AG10803 (cell line): Measurements from ENCODE around the gene TRPM6.
"Not testable (repeated sequence)": the region's sequence is repeated elsewhere in the genome, so short reads cannot be mapped to it uniquely, and the experiment has no call there.

Source experiments
- DNase-seq: peaks from one replicate; pipeline ENCODE4 v3.0.0; 2010; ENCODE audit warnings: low read depth
- H3K4me3 ChIP-seq: 2 replicates; pipeline ENCODE4 v1.5.1; 2011; ENCODE audit warnings: mild to moderate bottlenecking, low read length, control low read depth
- CTCF ChIP-seq: conservative IDR thresholded peaks from 2 replicates; pipeline ENCODE4 v1.5.1; 2011; ENCODE audit warnings: mild to moderate bottlenecking, low read length, control low read depth, inconsistent platforms

TRPM6 gene

GRCh38 chr9:74872619-74873233, 15.0 kb downstream of the TRPM6 start:
- no peak for TF ChIP-seq CTCF
- H3K4me3 ChIP-seq = no peak overlapping the region
- no peak for DNase-seq

DNA sequence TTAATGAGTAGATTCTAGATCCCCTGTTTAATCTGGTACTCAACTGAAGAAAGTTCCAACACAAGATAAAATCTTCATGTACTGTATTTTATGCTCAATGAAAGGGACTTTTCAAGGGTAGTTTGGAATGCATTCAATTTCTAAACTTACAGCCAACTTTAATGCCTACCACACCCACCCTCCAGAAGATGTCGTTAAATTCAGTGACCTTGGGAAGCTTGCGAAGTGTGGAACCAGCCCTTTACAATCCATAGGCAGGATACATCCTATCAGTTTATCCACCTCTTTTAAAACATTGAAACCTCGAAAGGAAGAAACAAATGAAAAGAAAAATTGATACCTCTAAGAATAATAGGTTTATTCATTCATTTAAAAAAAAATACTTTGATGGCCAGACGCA, 20.2 kb downstream of the TRPM6 start:
- H3K4me3 ChIP-seq = no peak overlapping the region
- no peak for DNase-seq
- TF ChIP-seq CTCF = no peak

- no peak for DNase-seq
- no peak for TF ChIP-seq CTCF
- no peak overlapping the region for H3K4me3 ChIP-seq
These were observed 22.5 kb downstream of the TRPM6 start for GRCh38 chr9:74865177-74865576.

DNA sequence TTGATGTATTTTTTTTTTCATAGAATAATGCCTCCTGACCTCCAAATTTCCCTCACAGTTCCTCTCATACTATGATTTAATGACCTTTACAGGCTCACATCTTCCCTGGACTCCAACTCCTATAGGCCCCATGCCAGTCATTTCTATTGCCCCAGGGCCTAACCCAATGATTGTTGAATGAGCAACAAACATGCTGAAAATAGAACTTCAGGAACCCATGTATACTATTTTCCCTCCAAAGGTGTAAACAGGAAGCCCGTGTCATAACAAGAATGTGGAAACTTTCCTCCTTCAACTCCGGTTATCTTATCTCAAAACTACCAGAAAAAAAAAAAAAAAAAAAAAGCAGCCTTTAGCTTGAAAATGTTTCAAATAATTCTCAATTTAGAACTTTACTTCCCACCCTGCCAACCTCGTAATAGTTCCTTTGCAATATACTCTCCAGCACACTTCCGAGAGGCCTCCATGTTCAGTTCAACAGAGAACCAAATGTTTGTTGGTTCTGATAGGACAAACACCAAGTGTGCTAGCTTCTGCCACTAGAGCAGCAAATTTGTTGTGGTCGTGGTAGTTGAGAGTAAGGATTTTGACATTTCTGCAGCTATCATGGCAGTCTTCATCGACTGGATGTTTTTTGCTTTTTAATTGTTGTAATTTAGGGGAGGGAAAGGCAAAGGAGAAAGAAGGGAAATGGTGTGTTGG, 25.8 kb downstream of the TRPM6 start:
- DNase-seq = no peak
- no peak for TF ChIP-seq CTCF
- no peak overlapping the region for H3K4me3 ChIP-seq

GRCh38 chr9:74861071-74861470, 26.6 kb downstream of the TRPM6 start:
- TF ChIP-seq CTCF = no peak
- no peak for DNase-seq
- H3K4me3 ChIP-seq = no peak overlapping the region

GRCh38 chr9:74860247-74860646, 27.5 kb downstream of the TRPM6 start:
- not testable (repeated sequence) for DNase-seq

GRCh38 chr9:74859786-74860185, 27.9 kb downstream of the TRPM6 start:
- no peak overlapping the region for H3K4me3 ChIP-seq
- DNase-seq = no peak
- no peak for TF ChIP-seq CTCF

More at GRCh38 chr9:74860247-74860646, 27.5 kb downstream of the TRPM6 start:
- not testable (repeated sequence) for H3K4me3 ChIP-seq
